Duodenal mucosa (tissue), 2 donors: Measurements from ENCODE around the gene SHISA6.

Experiments
- H3K27ac ChIP-seq: one replicate; pipeline ENCODE4 v1.7.0; 2013; ENCODE audit warnings: low read depth, low read length
- H3K27me3 ChIP-seq, 2 donors: one replicate each; pipeline ENCODE4 v1.7.0; 2013; ENCODE audit warnings: low read length in 2 of 2, control low read depth in 1 of 2; ENCODE audit not compliant: insufficient read depth in 2 of 2, control insufficient read depth in 1 of 2
- H3K36me3 ChIP-seq, 2 donors: one replicate each; pipeline ENCODE4 v1.7.0; 2013; ENCODE audit warnings: low read length in 2 of 2, control low read depth in 1 of 2; ENCODE audit not compliant: insufficient read depth in 2 of 2, control insufficient read depth in 1 of 2
- H3K4me1 ChIP-seq, 2 donors: one replicate each; pipeline ENCODE4 v1.7.0; 2013; ENCODE audit warnings: low read length in 2 of 2, control low read depth in 1 of 2; ENCODE audit not compliant: insufficient read depth in 2 of 2, control insufficient read depth in 1 of 2
- H3K4me3 ChIP-seq, 2 donors: one replicate each; pipeline ENCODE4 v1.7.0; 2013; ENCODE audit warnings: low read length in 2 of 2, low read depth in 1 of 2
- H3K9ac ChIP-seq, 2 donors: one replicate each; pipeline ENCODE4 v1.7.0; 2013; ENCODE audit warnings: low read length in 2 of 2, low read depth in 1 of 2
- H3K9me3 ChIP-seq, 2 donors: one replicate each; pipeline ENCODE4 v1.7.0; 2013; ENCODE audit warnings: low read length in 2 of 2, control low read depth in 1 of 2; ENCODE audit not compliant: control insufficient read depth in 1 of 2

Gene SHISA6

DNA sequence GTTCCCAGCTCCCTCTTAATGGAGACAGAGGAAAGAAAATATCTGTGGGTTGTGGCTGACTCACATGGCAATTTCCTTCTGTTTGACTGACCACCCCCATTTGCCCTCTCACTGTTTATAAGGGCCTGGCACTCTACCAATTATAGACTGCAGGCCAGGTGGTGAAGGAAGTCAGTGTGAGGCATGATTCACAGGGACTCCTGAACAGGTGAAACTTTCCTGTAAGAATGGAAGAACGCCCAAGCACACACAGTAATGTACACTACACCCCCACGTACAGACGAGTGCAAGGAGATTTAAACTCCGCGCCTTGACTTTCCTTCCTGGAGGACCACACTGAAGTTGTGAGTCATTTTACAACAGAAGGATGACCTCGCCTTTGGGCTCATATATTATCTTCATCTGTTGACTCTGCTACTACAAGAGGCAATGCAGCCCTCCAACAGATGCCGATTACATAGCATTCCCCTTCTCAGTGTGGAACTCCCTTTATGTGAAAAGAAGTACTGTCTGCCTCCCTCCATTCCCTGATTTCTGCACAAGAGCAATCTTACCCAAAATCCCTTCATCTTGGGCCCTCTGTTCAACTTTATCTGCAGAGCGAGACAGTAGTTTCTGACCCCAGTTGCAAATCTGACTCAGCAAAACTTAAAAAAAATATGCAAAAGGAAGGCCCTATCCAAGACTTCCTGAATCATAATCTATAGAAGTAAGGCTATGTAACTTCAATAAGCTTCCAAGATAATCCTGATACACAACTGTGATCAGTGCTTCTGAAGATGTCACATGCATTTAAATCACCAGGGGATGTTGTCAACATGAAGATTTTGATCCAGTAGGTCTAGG is 163.6 kb downstream of the SHISA6 start:
- Histone ChIP-seq H3K4me1 (no peaks in the 10 kb centered on the region), H3K9me3 (peaks cover 2 to 11% of the 10 kb centered on the region in 2 donors), H3K4me3 (no peak overlapping the region), H3K27me3 (no peaks in the 10 kb centered on the region), H3K27ac (no peak overlapping the region), H3K9ac (no peak overlapping the region), H3K36me3 (no peaks in the 10 kb centered on the region)

- Histone ChIP-seq H3K27ac (no peak overlapping the region), H3K36me3 (no peaks in the 10 kb centered on the region), H3K9me3 (peaks cover 2 to 7% of the 10 kb centered on the region in 2 donors), H3K9ac (no peak overlapping the region), H3K27me3 (no peaks in the 10 kb centered on the region), H3K4me1 (no peaks in the 10 kb centered on the region), H3K4me3 (no peak overlapping the region)
Observed at GRCh38 chr17:11406716-11407115, 165.7 kb downstream of the SHISA6 start.

DNA sequence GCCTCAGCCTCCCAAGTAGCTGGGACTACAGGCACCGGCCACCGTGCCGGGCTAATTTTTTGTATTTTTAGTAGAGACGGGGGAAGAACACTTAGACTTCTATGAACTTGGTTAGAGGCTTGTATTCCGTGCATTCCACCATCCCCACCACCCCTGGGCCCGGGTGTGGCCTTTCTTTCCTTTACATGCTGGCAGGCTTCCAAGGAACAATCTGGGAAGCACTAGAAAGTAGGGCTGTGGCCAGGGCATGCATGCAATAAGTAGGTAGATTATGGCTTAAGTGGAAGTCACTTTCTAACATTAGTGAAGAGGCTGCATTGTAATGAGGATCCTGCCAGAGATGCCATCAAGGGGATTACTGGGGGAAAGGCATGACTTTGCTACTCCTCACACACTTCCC is 171.6 kb downstream of the SHISA6 start:
- Histone ChIP-seq H3K4me3 (no peak overlapping the region), H3K9me3 (no peaks in the 10 kb centered on the region), H3K27me3 (no peaks in the 10 kb centered on the region), H3K9ac (no peak overlapping the region), H3K36me3 (no peaks in the 10 kb centered on the region), H3K27ac (no peak overlapping the region), H3K4me1 (no peaks in the 10 kb centered on the region)

- Histone ChIP-seq H3K27ac (no peak overlapping the region), H3K9me3 (no peaks in the 10 kb centered on the region), H3K4me1 (no peaks in the 10 kb centered on the region), H3K27me3 (no peaks in the 10 kb centered on the region), H3K36me3 (no peaks in the 10 kb centered on the region), H3K9ac (no peak overlapping the region), H3K4me3 (no peak overlapping the region)
Observed at GRCh38 chr17:11418342-11418741, 177.3 kb downstream of the SHISA6 start.

DNA sequence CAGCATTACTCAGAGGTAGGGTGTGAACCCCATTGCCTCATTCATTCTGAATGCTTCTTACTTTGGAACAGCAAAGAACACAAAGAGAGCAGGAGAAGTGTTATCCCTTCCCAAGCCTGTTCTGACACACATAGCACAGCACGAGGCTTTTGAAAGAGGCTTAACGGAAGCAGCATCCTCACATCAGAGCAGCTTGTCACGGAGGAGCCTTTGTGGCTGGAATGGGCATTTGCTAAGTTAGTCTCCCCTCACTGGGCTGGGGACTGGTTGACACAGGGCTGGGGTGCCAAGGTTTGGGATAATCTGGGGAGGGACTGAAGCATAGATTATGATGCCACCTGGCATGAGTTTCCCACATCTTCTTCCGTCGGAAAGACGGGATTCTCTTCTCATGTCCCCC is 189.7 kb downstream of the SHISA6 start:
- peaks cover 0 to 4% of the 10 kb centered on the region in 2 donors for H3K9me3 ChIP-seq
- no peak overlapping the region for H3K9ac ChIP-seq
- no peaks in the 10 kb centered on the region for H3K36me3 ChIP-seq
- H3K4me3 ChIP-seq, result no peak overlapping the region
- H3K4me1 ChIP-seq, result no peaks in the 10 kb centered on the region
- H3K27me3 ChIP-seq, result no peaks in the 10 kb centered on the region
- no peak overlapping the region for H3K27ac ChIP-seq

GRCh38 chr17:11438673-11439072 is 197.7 kb downstream of the SHISA6 start:
- no peaks in the 10 kb centered on the region for H3K36me3 ChIP-seq
- H3K27ac ChIP-seq, result no peak overlapping the region
- H3K9ac ChIP-seq, result no peak overlapping the region
- H3K4me1 ChIP-seq, result no peaks in the 10 kb centered on the region
- no peaks in the 10 kb centered on the region for H3K9me3 ChIP-seq
- H3K4me3 ChIP-seq, result no peak overlapping the region
- no peaks in the 10 kb centered on the region for H3K27me3 ChIP-seq

GRCh38 chr17:11441004-11441403 is 200.0 kb downstream of the SHISA6 start:
- no peaks in the 10 kb centered on the region for H3K36me3 ChIP-seq
- H3K9me3 ChIP-seq, result no peaks in the 10 kb centered on the region
- no peaks in the 10 kb centered on the region for H3K4me1 ChIP-seq
- no peak overlapping the region for H3K27ac ChIP-seq
- no peaks in the 10 kb centered on the region for H3K27me3 ChIP-seq
- no peak overlapping the region for H3K9ac ChIP-seq
- H3K4me3 ChIP-seq, result no peak overlapping the region

DNA sequence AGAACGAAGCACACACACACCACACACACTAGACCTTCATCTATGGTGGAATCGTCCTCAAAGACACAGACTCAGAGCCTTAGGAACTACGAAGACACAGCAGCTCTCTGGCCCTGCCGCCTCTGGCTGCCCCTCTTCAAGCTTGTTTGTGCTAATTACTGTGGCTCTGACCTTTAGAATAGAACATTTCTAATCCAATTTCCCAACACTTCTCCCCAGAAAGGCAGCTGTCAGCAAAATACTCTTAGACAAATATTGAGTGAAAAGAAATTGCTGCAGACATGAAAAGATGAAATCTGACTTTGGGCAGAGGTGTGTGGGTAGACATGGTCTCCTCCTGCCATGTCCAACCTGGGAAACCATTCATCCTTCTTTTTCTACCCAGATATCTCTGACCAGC is 205.3 kb downstream of the SHISA6 start:
- no peaks in the 10 kb centered on the region for H3K9me3 ChIP-seq
- no peaks in the 10 kb centered on the region for H3K4me1 ChIP-seq
- H3K9ac ChIP-seq, result no peak overlapping the region
- no peak overlapping the region for H3K27ac ChIP-seq
- H3K27me3 ChIP-seq, result no peaks in the 10 kb centered on the region
- H3K36me3 ChIP-seq, result no peaks in the 10 kb centered on the region
- H3K4me3 ChIP-seq, result no peak overlapping the region

DNA sequence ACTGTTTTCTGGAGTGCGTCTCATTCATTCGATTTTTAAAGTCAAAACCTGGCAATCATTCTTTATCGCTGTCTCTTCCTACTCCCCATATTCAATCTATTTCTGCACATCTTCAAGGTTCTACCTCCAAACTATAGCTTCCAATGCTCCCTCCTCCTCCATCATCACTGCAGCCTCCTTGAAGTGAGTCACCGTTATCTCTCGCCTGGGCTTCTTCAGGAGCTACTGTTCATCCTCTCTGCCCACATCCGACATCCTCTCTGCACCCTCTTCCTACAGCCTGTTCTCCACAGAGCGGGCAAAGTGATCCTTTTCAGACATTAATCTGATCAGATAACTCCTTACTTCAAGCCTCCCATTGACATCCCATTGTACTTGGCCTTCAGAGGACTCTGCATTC is 213.1 kb downstream of the SHISA6 start:
- Histone ChIP-seq H3K27me3 (no peaks in the 10 kb centered on the region), H3K4me1 (no peaks in the 10 kb centered on the region)

DNA sequence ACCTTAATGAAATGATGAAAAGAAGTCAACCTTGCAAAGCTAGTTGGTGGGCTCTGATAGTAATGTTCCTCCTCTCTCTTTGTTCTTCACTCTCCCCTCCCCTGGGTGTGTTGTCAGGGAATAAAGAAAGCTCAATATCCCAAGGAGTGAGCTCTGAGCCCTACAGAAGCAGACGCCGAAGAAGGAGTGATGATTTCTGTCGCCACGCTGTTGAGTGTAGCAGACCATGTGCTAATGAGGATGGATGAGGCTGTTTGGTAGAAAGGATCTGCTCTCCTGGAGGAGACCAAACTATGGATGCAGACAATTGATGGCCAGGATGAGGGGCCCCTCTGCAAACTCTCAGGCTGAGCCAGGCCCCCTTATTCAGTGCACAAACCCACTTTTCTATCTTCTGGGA is 217.3 kb downstream of the SHISA6 start:
- Histone ChIP-seq H3K36me3 (no peaks in the 10 kb centered on the region), H3K27ac (no peak overlapping the region), H3K9ac (no peak overlapping the region), H3K4me1 (no peaks in the 10 kb centered on the region), H3K4me3 (no peak overlapping the region), H3K9me3 (no peaks in the 10 kb centered on the region), H3K27me3 (no peaks in the 10 kb centered on the region)

More for the DNA sequence above, 213.1 kb downstream of the SHISA6 start:
- Histone ChIP-seq H3K36me3 (no peaks in the 10 kb centered on the region), H3K4me3 (no peak overlapping the region), H3K27ac (no peak overlapping the region), H3K9ac (no peak overlapping the region), H3K9me3 (no peaks in the 10 kb centered on the region)
